Activated CD8-positive, alpha-beta memory T cell treated with anti-CD3 and anti-CD28 coated beads for 48 hours (primary cell): Measurements from ENCODE around the gene OARD1.
A peak's percentile ranks its signal among the peaks of the same experiment; 100 is the strongest.

Experiments used
- DNase-seq, 3 experiments: peaks; one replicate each; pipeline ENCODE4 v3.0.0-alpha.2; 2020; ENCODE audit warnings: low read depth in 2 of 3, low spot score in 2 of 3

The OARD1 gene

GRCh38 chr6:41074692-41075436 lies 2.7 kb upstream of the OARD1 start:
- DNase-seq: no peak

- no peak for DNase-seq
Measured at GRCh38 chr6:41073968-41074691, 2.0 kb upstream of the OARD1 start.

- peak; percentile 40 to 68 (median 61) for DNase-seq
Measured at GRCh38 chr6:41073203-41073967, 1.2 kb upstream of the OARD1 start.

GRCh38 chr6:41072836-41073202 lies 663 bp upstream of the OARD1 start, which contains the start of gene NFYA:
Gene NFYA, plus strand, starts transcription at chr6:41072974. Its CDS starts 6,116 bp downstream, at chr6:41079090.
- DNase-seq: peak in 2 of 3 experiments; percentile 98 to 100

GRCh38 chr6:41071501-41071922 lies 644 bp downstream of the OARD1 start:
- DNase-seq: peak in 1 of 3 experiments; percentile 55

- peak in 1 of 3 experiments; percentile 28 for DNase-seq
Measured at GRCh38 chr6:41066867-41067304, 5.3 kb downstream of the OARD1 start.

- DNase-seq: no peak
Measured at GRCh38 chr6:41065550-41066026, 6.6 kb downstream of the OARD1 start.

- DNase-seq: no peak
Measured at GRCh38 chr6:41064841-41065240, 7.3 kb downstream of the OARD1 start.

- DNase-seq: no peak
Measured at GRCh38 chr6:41063884-41064285, 8.3 kb downstream of the OARD1 start.

GRCh38 chr6:41062056-41062455 lies 10.1 kb downstream of the OARD1 start:
- DNase-seq: no peak

- DNase-seq: no peak
Measured at GRCh38 chr6:41061196-41061726, 10.9 kb downstream of the OARD1 start.

- no peak for DNase-seq
Measured at GRCh38 chr6:41059556-41059955, 12.6 kb downstream of the OARD1 start.

GRCh38 chr6:41058783-41059181 lies 13.4 kb downstream of the OARD1 start:
- DNase-seq: no peak

GRCh38 chr6:41056768-41057490 lies 15.2 kb downstream of the OARD1 start:
- no peak for DNase-seq

GRCh38 chr6:41055149-41055548 lies 17.0 kb downstream of the OARD1 start:
- DNase-seq: no peak

- no peak for DNase-seq
Measured at GRCh38 chr6:41054511-41054910, 17.6 kb downstream of the OARD1 start.

GRCh38 chr6:41053041-41053440 lies 19.1 kb downstream of the OARD1 start, which contains the start of gene APOBEC2:
Gene APOBEC2, plus strand, starts transcription at chr6:41053202. Its CDS starts 146 bp downstream, at chr6:41053348.
- no peak for DNase-seq

- no peak for DNase-seq
Measured at GRCh38 chr6:41051873-41052272, 20.3 kb downstream of the OARD1 start.

- DNase-seq: no peak
Measured at GRCh38 chr6:41050536-41050935, 21.6 kb downstream of the OARD1 start.

GRCh38 chr6:41049955-41050354 lies 22.2 kb downstream of the OARD1 start:
- no peak for DNase-seq
